Measurements from ENCODE around the gene ACADSB. TPM values are rescaled to one million over a fixed set of nuclear protein-coding genes. Genes with fewer than 3 reads are reported as not detected.

ACADSB gene
- total and polyA plus RNA-seq, 8 donors = 3.6 to 18.2 (median 11.6) TPM

DNA sequence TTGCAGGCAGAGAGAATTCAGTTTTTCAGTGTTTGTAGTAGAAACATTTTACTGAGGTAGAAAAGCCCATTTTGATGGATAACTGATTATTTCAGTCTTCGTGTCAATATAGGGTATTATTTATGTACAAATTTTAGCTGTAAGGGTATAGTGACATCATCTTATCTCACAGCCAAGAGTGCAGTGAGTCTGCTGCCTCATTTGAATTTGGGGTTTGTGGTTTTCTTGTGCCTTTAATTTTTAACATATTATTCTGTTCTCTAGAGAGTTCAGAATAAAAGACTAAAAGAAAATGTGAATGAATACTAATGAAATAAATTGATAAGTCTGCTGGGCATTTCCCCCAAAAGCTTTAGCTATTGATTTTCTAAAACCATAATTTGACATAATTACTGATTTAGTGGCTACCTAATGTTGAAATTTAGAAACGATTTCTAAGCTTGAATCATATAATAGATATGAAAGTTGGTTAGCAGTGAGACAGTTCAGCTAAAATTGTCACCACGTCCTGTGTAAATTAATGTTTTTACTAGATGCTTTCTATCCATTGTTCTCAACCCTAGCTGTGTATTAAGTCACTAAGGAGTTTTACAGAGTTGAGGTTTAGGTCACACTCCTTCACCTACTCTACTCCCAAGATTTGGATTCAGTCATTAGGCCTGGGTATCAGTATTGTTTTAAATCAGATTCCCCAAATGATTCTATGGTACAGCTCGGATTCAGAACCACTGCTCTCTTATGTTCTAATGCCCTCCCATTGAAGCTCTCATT, 37.3 kb downstream of the ACADSB start:
- TF ChIP-seq, protein P1, sequence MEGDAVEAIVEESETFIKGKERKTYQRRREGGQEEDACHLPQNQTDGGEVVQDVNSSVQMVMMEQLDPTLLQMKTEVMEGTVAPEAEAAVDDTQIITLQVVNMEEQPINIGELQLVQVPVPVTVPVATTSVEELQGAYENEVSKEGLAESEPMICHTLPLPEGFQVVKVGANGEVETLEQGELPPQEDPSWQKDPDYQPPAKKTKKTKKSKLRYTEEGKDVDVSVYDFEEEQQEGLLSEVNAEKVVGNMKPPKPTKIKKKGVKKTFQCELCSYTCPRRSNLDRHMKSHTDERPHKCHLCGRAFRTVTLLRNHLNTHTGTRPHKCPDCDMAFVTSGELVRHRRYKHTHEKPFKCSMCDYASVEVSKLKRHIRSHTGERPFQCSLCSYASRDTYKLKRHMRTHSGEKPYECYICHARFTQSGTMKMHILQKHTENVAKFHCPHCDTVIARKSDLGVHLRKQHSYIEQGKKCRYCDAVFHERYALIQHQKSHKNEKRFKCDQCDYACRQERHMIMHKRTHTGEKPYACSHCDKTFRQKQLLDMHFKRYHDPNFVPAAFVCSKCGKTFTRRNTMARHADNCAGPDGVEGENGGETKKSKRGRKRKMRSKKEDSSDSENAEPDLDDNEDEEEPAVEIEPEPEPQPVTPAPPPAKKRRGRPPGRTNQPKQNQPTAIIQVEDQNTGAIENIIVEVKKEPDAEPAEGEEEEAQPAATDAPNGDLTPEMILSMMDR (IDR thresholded peaks at IDR 0.05) = no peak
- no peak overlapping the region for H3K27ac ChIP-seq
- intact Hi-C loops (cut with DNase I) = loop anchor here in 2 of 3 donors (10.0 kb wide), 1 partner anchor 509 kb away; no protein-coding TSS in a partner anchor
- H3K36me3 ChIP-seq = peaks cover 0 to 12% (median 0%) of the 10 kb centered on the region in 3 donors
- no peaks in the 10 kb centered on the region for H3K4me1 ChIP-seq
- no peak for DNase-seq
- H3K4me3 ChIP-seq = no peak overlapping the region
- ATAC-seq = no peak
- H3K9me3 ChIP-seq = no peaks in the 10 kb centered on the region
- 76 to 82% methylated on average over 4 of the region's 4 CpGs for WGBS, 2 donors
- H3K27me3 ChIP-seq = no peaks in the 10 kb centered on the region
- FAIRE-seq = no peak

DNA sequence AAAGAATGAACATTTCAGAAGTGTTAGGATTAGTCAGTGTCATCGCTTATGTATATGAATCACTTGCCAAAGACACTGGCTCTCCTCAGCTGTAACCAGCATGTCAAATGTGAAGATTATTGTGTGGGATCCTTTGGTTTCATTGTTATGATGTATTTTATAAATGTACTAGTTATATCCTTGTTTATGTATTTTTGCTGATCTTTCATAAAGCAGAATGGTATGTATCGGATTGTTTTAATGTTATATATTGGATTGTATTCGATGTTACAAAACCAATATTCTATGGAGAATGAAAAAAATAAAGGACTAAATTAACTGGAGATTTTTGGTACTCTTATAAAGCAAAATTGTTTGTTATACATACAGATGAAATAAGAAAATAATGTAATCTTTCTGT, 49.2 kb downstream of the ACADSB start:
- DNase-seq (no peak), ATAC-seq (no peak), FAIRE-seq (no peak)
- WGBS, 2 donors = 97% methylated on average over 3 of the region's 3 CpGs
- intact Hi-C loops (cut with DNase I) = no loop called here
- TF ChIP-seq, protein P1 (IDR thresholded peaks at IDR 0.05) = no peak
- Histone ChIP-seq H3K27ac (no peak overlapping the region), H3K4me1 (no peaks in the 10 kb centered on the region), H3K9me3 (no peaks in the 10 kb centered on the region), H3K4me3 (no peak overlapping the region), H3K36me3 (peaks cover 0 to 6% (median 0%) of the 10 kb centered on the region in 3 donors), H3K27me3 (no peaks in the 10 kb centered on the region)

DNA sequence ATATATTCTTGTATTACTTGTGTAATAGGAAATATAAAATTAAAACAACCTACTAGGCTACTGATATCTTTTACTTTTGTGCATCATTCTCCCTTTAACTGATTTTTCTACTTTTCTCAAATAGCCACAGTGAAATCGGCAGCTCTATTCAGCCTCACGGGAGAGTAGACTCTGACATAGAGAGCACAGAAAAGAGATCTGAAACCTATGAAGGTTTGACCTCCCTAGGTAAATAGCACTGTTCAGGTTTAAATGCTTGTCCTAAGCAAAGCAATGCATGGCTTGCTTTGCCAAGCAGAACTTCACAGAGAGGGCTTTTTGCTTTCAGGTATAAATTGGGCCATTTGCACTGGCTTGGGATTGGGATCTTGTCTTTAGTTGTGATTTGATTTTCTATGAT, 53.1 kb downstream of the ACADSB start:
- 74 to 76% methylated on average over 2 of the region's 2 CpGs for WGBS, 2 donors
- intact Hi-C loops (cut with DNase I) = no loop called here

GRCh38 chr10:123062726-123063125, 53.9 kb downstream of the ACADSB start:
- H3K4me3 ChIP-seq = no peak overlapping the region
- no peaks in the 10 kb centered on the region for H3K27me3 ChIP-seq
- no peaks in the 10 kb centered on the region for H3K36me3 ChIP-seq
- H3K4me1 ChIP-seq = no peaks in the 10 kb centered on the region
- 67 to 74% methylated on average over 10 of the region's 10 CpGs for WGBS, 2 donors
- TF ChIP-seq, protein P1 (IDR thresholded peaks at IDR 0.05) = no peak
- H3K9me3 ChIP-seq = no peaks in the 10 kb centered on the region
- ATAC-seq = no peak
- intact Hi-C loops (cut with DNase I) = no loop called here
- H3K27ac ChIP-seq = no peak overlapping the region
- no peak for FAIRE-seq
- DNase-seq = no peak

More for the DNA sequence above, 53.1 kb downstream of the ACADSB start:
- ATAC-seq (no peak), DNase-seq (no peak), FAIRE-seq (no peak)
- Histone ChIP-seq H3K9me3 (no peaks in the 10 kb centered on the region), H3K27me3 (no peaks in the 10 kb centered on the region), H3K27ac (no peak overlapping the region), H3K4me3 (no peak overlapping the region), H3K36me3 (no peaks in the 10 kb centered on the region), H3K4me1 (no peaks in the 10 kb centered on the region)
- TF ChIP-seq, protein P1 (IDR thresholded peaks at IDR 0.05) = no peak

Measured in pancreas (tissue), 10 donors.